ENCODE measurements around the gene GSTM5.
"Not testable (repeated sequence)": the region's sequence is repeated elsewhere in the genome, so short reads cannot be mapped to it uniquely, and the experiment has no call there.

The GSTM5 gene

DNA sequence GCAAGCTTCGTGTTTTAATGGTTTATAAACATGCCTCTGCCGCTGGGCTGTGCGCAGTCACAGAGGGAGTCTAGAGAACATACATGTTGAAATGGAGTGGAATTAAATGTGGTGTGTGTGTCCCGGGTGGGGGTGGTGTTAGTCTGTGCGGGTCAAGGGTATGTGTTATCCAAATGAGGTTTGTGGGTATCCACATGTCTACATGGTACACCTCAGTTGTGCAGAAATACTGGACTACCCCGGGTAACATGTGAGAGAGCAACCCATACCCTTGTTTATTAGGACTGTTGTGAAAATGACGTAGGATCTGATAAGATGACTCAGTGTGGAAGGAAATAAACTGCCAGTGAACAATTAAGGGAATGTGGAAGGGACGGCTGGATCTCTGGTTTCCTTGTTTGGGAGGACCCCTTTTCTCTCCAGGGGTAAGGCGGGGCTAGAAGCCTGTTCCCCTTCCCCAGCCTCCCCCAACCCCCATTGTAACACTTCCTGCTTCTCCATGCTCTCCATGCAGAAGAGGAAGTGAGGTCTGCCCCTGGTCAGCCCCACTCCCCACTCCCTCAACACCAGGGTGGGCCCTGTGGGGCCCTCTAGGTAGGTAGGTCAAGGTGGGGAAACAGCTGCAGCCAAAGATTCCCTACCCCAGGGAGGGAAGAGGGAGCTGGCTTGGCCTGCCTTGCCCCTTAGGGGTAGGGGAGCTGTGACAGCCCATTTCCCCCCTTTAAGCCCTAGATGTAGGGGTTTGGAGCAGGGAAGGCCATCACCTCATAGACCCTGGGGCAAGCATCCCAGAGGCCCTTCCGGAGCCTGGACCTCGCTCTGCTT is 51.0 kb downstream of the GSTM5 start:
- no peak for DNase-seq

DNA sequence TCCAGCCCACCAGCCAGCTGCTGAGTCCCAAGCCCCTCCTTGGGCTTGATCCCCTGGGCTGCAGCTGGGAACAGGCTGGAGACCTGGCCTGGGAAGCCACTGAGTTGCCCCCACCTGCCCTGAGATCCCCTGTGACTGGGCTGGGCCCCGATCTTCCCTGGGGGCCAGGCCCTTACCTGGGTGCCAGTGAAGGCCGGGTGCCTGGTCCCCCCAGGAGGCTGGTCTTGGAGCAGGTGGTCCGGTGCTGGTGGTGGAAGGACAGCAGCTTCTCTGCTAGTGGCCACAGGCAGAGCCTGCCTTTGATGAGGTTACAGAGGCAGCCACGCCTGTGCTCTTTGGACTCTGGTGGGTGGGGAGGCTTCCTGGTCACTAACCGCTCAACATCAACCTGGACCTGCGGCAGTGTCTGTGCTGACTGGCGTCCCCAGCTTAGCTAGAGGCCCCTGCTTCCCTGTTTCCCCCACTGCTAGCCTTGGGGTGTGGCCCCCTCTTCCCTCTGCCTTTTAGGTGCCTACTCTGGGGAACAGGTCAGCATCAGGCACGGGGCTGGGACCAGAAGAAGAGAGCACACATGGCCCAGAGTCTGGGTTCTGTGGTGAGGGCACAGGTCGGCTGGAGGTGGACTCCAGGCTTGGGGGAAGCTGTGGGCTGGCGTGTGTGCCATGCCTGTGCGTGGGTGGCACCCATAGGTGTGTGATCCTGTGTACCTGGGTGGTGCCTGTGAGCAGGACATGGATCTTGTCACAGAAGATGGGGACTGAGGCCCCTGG is 51.8 kb downstream of the GSTM5 start, which contains the start of gene EPS8L3:
Gene EPS8L3, minus strand, starts transcription at position 278 of the 770 bp plus-strand sequence. CDS start 2,174 bp downstream, outside the sequence.
- peak in 1 of 2 experiments; percentile 13 for DNase-seq

DNA sequence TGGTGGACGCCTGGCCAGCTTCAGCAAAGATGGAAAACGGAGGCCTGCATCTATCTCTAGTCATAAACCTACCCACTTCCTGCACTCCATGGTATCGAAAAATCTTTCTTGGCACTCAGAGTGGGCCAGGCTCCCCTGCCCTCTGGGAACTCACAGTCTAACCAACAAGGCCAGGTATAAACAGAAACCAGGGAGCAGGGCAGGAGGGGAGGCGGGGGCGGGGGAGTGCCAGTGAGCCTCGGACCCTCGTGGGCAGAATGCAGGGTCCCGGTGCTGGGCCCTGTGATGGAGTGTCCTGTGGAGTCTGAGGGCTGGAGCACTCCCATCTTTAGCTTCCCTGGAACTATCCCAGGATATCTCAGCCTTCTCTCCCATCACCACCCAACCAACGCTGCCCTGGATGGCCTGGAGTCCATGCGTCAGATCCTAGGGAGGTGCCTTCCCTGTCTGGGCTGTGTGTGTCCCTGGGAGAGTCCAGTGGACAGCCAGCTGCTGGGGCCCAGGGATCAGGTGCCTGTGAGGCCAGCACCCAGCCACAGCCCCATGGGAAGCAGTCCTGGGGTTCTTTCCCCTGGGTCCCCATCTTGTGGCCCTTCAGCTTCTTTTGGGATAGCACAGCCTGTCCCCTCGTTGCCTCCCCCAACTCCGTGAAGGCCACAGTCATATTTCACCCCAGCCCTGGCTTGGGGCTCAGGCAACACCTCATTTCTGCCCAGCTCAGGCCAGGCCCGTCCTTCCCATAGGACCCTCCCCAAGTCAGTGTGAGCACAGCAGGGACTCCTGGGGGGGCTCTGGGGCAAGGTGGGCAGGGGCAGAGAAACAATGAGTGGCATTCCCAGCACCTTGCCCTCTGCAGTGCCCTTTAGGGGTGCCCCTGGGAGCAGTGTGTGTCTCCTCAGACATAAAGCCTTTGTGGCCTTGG is 52.8 kb downstream of the GSTM5 start:
- DNase-seq, result peak in 1 of 2 experiments; percentile 4

DNA sequence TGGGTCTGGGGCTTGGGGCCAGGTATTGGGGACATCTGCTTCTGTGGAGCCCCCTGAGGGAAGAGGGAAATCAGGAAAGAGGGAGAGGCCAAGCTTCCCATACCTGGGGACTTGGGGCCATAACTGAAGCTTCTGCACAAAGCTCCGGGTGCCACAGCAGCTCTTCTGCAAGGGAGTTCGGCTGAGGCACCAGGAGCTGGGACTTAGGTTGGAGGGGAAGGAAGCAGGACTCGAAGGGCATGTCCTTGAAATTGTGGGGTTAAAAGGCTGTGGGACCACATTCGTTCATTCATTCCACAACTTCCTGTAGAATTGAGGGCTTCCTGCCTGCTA is 53.4 kb downstream of the GSTM5 start:
- peak in 1 of 2 experiments; percentile 14 for DNase-seq

DNA sequence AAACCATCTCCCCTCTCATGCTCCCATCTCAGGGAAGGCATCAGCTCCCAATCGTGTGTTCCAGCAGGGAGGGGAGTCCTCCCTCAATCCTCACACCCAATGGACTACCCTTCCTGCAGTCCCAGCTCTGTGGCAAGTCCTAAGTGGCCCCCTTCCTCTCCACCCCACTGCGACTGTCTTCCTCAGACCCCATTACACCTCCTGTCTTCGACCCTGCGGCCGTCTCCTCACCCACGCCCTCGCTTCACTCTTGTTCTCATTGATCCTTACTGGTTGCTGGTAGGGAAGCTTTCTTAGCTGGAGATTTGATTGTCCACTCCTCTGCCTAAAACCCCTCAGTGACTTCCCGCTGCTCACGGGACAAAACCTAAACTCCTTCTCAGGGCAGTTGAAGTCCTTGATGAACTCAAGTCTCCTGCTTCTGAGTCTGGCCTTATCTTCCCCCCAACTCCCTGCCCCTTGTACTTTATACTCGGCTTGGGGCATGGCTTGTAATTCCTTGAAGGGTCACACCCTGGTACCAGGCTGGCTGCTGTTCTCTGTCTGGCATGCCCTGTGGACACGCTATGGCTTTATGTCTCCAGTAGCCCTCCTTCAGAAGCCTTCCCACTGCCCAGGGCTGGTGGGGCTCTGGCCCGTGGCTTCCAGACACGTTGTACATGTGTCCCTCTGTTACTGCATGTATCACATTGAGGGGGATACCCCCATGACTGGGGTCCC is 54.0 kb downstream of the GSTM5 start:
- DNase-seq, result peak in 1 of 2 experiments; percentile 15

DNA sequence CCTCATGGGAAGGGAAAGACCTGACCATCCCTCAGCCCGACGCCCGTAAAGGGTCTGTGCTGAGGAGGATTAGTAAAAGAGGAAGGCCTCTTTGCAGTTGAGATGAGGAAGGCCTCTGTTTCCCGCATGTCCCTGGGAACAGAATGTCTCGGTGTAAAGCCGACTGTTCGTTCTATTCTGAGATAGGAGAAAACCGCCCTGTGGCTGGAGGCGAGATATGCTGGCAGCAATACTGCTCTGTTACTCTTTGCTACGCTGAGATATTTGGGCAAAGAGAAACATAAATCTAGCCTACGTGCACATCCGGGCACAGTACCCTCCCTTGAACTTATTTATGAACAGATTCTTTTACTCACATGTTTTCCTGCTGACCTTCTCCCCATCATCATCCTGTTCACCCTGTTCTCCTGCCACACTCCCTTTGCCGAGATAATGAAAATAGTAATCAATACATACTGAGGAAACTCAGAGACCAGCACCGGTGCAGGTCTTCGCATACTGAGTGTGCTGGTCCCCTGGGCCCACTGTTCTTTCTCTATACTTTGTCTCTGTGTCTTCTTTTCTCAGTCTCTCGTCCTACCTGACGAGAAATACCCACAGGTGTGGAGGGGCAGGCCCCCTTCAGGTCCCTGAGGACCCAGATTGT is 55.1 kb downstream of the GSTM5 start:
- not testable (repeated sequence) for DNase-seq

Data from activated T-cell treated with anti-CD3 and anti-CD28 coated beads, Interleukin-2, amount 50 U/mL, for 48 hours (primary cell).